HEK293T (cell line): ENCODE measurements around the gene ABR.

ENCODE experiments used
- BHLHE40 ChIP-seq: fragments of 450-650 bp; IDR thresholded peaks from 2 replicates; pipeline ENCODE4 v1.6.1; 2016; ENCODE audit warnings: mild to moderate bottlenecking, moderate library complexity, borderline replicate concordance
- ELF4 ChIP-seq: fragments of 450-650 bp; IDR thresholded peaks from 2 replicates; pipeline ENCODE4 v1.6.1; 2017; ENCODE audit warnings: antibody characterized with exemption
- FOXA1 ChIP-seq: fragments of 450-650 bp; IDR thresholded peaks from 2 replicates; pipeline ENCODE4 v1.6.1; 2016; ENCODE audit warnings: mild to moderate bottlenecking
- FOXM1 ChIP-seq: fragments of 450-650 bp; IDR thresholded peaks from 2 replicates; pipeline ENCODE4 v1.6.1; 2017; ENCODE audit warnings: mild to moderate bottlenecking, borderline replicate concordance
- HDGF ChIP-seq: fragments of 450-650 bp; IDR thresholded peaks from 2 replicates; pipeline ENCODE4 v1.6.1; 2017; ENCODE audit warnings: antibody characterized with exemption, borderline replicate concordance
- LEF1 ChIP-seq: fragments of 450-650 bp; IDR thresholded peaks from 2 replicates; pipeline ENCODE4 v1.6.1; 2017; ENCODE audit warnings: mild to moderate bottlenecking, borderline replicate concordance
- NFRKB ChIP-seq: fragments of 450-650 bp; IDR thresholded peaks from 2 replicates; pipeline ENCODE4 v1.6.1; 2016; ENCODE audit warnings: mild to moderate bottlenecking, moderate library complexity
- SP1 ChIP-seq: fragments of 450-650 bp; IDR thresholded peaks from 2 replicates; pipeline ENCODE4 v1.6.1; 2017
- SUZ12 ChIP-seq: fragments of 450-650 bp; IDR thresholded peaks from 2 replicates; pipeline ENCODE4 v1.6.1; 2016; ENCODE audit warnings: mild to moderate bottlenecking
- TARDBP ChIP-seq: fragments of 450-650 bp; IDR thresholded peaks from 2 replicates; pipeline ENCODE4 v1.6.1; 2016
- ZNF384 ChIP-seq: fragments of 450-650 bp; IDR thresholded peaks from 2 replicates; pipeline ENCODE4 v1.6.1; 2016
- TF ChIP-seq, protein P1 (sequence below): fragments of 450-650 bp; IDR thresholded peaks from 2 replicates; pipeline ENCODE4 v1.6.1; 2016

DNA sequence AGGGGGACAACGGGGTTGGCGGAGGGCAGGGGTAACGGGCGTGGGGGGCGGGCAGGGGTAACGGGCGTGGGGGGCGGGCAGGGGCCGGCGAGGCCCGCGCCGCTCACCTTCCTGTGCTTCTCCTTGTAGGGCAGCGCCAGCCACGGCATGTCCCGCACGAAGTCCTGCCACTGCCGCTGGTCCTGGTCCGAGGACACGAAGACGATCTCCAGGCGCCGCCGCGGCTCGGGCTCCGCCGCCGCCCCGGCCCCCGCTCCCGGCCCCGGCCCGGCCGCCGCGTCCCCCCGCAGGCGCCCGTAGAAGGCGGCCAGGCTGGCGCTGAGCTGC is 200.6 kb downstream of the ABR start:
- TF ChIP-seq BHLHE40 (no peak), SUZ12 (no peak), SP1 (no peak), LEF1 (no peak), TARDBP (no peak), HDGF (no peak), FOXA1 (no peak), ZNF384 (no peak), ELF4 (no peak), NFRKB (no peak), FOXM1 (no peak)
- TF ChIP-seq, protein P1, sequence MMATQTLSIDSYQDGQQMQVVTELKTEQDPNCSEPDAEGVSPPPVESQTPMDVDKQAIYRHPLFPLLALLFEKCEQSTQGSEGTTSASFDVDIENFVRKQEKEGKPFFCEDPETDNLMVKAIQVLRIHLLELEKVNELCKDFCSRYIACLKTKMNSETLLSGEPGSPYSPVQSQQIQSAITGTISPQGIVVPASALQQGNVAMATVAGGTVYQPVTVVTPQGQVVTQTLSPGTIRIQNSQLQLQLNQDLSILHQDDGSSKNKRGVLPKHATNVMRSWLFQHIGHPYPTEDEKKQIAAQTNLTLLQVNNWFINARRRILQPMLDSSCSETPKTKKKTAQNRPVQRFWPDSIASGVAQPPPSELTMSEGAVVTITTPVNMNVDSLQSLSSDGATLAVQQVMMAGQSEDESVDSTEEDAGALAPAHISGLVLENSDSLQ, result no peak
